CD4-positive, alpha-beta T cell treated with Interleukin-10 for 1 hour (primary cell): ENCODE data around the gene DDN.

Experiments used
- DNase-seq: peaks from one replicate; pipeline ENCODE4 v3.0.0-alpha.2; 2020

DDN gene

GRCh38 chr12:48999371-49000131, at the start of gene DDN:
DDN (minus strand) TSS chr12:48999375; CDS start chr12:48999287, 88 bp downstream.
- peak; percentile 44 for DNase-seq

- no peak for DNase-seq
These were observed 49.8 kb upstream of the DDN start for GRCh38 chr12:49048953-49049352.

- DNase-seq: no peak
These were observed 47.1 kb upstream of the DDN start for GRCh38 chr12:49046129-49046895.

GRCh38 chr12:49044660-49045059, 45.5 kb upstream of the DDN start:
- DNase-seq: no peak

GRCh38 chr12:49043856-49044258, 44.7 kb upstream of the DDN start:
- DNase-seq: peak; percentile 85

- DNase-seq: no peak
These were observed 44.1 kb upstream of the DDN start for GRCh38 chr12:49043241-49043640.

GRCh38 chr12:49041881-49042484, 42.8 kb upstream of the DDN start:
- no peak for DNase-seq

- DNase-seq: no peak
These were observed 42.1 kb upstream of the DDN start for GRCh38 chr12:49041036-49041880.

- no peak for DNase-seq
These were observed 41.2 kb upstream of the DDN start for GRCh38 chr12:49040364-49040855.

- no peak for DNase-seq
These were observed 40.5 kb upstream of the DDN start for GRCh38 chr12:49039421-49040363.

- no peak for DNase-seq
These were observed 39.2 kb upstream of the DDN start for GRCh38 chr12:49038291-49038955.

GRCh38 chr12:49037947-49038237, 38.7 kb upstream of the DDN start:
- no peak for DNase-seq

- no peak for DNase-seq
These were observed 38.2 kb upstream of the DDN start for GRCh38 chr12:49037111-49037946.

GRCh38 chr12:49036029-49036428, 36.9 kb upstream of the DDN start:
- no peak for DNase-seq

- no peak for DNase-seq
These were observed 35.1 kb upstream of the DDN start for GRCh38 chr12:49034286-49034622.

- no peak for DNase-seq
These were observed 34.6 kb upstream of the DDN start for GRCh38 chr12:49033611-49034285.

- DNase-seq: no peak
These were observed 33.7 kb upstream of the DDN start for GRCh38 chr12:49032679-49033447.

GRCh38 chr12:49032276-49032675, 33.1 kb upstream of the DDN start:
- DNase-seq: no peak

- DNase-seq: no peak
These were observed 32.5 kb upstream of the DDN start for GRCh38 chr12:49031573-49032161.
